ENCODE data around the gene LRRK1.
A peak's percentile ranks its signal among the peaks of the same experiment; 100 is the strongest.

Gene LRRK1

GRCh38 chr15:101088271-101088670 is 169.1 kb downstream of the LRRK1 start:
- TF ChIP-seq, protein P1, sequence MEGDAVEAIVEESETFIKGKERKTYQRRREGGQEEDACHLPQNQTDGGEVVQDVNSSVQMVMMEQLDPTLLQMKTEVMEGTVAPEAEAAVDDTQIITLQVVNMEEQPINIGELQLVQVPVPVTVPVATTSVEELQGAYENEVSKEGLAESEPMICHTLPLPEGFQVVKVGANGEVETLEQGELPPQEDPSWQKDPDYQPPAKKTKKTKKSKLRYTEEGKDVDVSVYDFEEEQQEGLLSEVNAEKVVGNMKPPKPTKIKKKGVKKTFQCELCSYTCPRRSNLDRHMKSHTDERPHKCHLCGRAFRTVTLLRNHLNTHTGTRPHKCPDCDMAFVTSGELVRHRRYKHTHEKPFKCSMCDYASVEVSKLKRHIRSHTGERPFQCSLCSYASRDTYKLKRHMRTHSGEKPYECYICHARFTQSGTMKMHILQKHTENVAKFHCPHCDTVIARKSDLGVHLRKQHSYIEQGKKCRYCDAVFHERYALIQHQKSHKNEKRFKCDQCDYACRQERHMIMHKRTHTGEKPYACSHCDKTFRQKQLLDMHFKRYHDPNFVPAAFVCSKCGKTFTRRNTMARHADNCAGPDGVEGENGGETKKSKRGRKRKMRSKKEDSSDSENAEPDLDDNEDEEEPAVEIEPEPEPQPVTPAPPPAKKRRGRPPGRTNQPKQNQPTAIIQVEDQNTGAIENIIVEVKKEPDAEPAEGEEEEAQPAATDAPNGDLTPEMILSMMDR (IDR thresholded peaks at IDR 0.05) = no peak

DNA sequence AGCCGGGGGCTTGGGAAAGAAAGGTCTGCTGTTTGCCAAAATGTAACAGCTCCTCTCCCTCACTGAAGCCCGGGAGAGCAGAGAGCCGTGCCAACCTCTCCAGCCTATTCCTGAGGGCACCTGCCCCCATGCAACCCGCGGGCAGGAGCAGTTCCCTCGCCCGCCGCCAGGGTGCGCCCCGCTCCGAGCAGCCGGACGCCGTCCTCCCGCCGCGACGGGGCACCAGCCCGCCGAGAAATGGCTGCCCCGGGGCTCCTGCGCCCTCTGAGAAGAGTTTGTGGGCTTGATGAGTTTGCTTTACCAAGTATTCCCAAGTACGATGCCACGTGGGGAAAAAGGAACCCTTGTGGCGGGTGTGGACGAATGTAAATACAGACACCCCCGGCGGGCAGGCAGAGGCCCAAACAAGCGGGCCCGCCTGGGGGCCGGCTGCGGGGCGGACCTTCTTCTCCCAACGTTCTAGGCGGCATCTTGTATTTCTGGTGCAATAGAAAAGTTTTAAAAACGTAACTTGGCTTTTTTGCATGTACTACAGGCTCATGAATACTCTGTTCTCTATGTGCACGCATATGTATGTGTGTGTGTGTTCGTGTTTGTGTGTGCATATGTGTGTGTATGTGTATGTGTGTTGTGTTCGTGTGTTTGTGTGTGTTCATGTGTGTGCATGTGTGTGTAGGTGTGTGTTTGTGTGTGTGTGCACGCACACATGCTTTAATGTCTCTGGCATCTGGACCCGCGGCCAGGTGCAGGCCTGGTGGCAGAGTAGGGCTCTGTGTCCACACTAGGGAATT is 169.8 kb downstream of the LRRK1 start:
- TF ChIP-seq, protein P1 (IDR thresholded peaks at IDR 0.05) = peak; percentile 99

DNA sequence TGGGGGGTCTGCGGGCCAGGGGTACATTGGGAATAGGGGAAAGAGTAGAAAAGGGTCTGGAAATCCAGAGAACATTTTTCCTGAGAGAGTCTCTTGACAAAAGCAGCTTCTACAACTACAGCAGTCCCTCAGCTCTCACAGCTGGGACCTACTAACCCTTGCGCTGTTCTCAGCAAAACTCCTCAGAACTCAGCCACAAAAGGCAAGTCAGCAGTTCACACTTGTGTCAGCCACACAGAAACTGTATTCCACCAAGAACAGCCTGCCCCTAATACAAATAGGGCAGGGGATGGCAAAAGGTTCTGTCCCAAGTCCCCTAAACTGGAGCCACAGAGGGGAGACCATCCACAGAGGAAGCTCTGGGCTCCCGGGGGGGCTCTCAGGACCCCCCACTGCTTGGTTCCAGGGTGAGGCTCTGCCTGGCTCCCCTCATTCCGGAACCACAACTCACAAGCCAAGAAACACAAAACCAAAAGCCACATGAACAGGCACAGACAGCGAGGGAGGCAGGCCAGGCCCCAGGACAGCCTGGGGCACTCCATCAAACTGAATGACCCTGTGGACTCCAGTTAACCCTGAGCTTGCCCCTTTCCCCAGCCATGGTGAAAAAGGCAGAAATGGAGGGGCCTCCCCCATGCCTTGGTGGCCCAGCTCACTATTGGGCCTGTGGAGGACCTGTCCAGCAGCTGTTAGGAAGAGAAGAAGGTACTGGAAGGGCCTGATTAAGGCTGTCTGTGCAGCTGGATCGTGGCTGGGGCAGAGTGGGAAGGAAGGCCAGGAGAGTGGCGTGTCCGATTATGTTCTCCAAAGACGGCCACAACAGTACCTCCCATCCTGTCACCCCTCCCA is 170.6 kb downstream of the LRRK1 start:
- TF ChIP-seq, protein P1 (IDR thresholded peaks at IDR 0.05) = no peak

DNA sequence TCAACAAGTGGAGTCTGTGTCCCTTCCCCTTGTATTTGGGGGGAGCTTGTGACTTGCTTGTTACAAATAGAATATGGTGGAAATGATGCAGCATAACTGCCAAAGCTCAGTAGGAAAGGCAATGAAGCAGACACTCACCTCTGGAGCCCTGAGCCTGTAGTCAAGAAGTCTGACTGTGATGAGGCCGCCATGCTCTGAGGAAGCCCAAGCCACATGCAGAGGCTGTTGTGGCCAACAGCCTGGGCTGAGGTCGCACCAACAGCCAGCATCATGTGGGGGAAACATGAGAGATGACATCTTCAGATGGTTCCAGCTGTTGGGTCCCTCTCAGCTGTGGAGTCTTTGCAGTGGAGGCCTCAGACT is 171.3 kb downstream of the LRRK1 start:
- TF ChIP-seq, protein P1 (IDR thresholded peaks at IDR 0.05) = no peak

DNA sequence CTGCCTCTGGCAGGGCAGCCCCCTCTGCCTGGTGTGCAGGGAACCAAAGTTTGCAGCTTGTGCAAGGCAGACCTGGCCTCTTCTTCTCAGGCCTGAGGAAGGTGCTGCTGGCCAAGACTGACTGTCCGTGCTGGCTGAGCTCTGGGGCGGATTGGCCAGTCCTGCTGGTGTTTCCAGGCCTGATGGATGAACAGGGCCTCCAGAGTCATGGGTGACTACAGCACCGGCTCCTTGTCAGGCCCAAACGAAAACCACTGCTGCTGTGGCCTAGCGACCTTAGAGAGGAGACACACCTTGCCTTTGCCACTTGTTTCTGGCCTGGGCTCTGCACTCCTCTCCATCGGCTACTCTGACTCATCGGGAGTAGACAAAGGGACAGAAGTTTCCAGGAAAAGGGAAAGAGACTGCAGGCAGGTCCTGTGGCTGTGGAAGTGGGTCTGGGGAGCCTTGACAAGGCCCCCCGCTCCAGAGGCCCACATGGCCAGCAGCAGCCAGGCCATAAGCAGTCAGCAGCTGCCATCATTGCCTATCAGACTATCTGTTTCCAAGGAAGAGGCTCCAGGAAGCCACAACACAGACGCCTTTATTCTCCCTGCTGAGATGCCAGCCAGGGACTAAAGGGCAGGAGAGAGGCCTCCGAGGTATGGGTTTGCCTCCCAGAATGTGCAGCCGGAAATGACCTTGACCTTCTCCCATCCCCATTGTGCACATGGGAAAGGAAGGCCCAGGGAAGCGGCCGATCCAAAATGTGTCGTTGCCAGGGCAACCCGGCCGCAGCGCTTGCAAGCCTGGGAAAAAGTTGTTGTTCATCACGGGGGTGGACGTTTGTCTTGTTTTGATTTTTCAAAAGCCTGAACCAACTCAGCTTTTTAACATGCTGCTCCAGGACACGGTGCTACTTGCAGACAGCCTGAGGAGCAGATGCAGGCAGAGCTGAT is 172.2 kb downstream of the LRRK1 start:
- TF ChIP-seq, protein P1 (IDR thresholded peaks at IDR 0.05) = no peak

DNA sequence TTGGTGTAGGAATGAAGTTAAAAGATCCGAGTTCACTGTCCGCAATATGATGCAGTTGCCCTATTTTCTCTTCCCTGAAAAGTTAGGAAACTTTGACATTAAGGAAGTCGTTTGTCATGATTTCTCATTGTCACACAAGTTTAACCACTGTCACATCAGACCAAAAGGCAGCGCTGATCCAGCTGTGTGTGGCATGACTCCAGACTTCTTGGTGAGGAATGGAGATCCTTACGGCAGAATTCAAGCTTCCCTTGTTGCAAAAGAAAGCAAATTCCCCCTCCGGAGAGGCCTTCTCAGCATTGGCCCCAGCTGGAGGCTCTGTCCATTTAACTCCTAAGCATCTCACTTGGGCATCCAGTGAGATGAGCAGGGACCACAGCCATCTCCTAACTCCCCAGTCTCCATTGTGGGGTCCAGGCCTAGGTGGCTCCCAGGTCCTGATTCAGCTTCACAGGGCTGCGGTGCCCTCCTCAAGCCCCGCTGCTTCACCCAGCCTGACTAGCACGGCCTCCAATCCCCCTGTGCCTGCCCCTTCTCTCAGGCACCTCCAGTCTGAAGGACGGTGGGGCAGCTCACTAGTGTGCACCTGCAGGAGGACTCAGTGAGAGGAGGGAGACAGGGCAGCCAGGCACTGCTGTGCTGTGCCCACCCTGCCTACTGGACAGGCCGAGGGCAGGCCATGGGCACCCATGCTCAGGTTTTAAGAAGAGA is 173.2 kb downstream of the LRRK1 start:
- TF ChIP-seq, protein P1 (IDR thresholded peaks at IDR 0.05) = no peak

DNA sequence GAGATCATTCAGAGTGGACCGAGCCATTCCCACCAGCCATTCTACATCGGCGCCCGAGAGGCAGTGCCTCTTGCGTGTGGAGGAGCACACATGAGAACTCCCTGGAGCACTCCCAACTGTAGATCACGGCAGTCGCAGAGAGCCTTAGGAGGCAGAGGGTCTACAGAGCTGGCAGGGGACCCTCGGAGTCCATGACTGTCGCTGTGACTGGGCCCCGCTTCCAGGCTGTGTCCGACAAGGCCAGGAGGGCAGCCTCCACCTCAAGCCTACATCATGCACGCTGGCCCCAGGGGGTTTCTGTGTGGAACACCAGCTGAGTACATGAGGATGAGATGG is 173.7 kb downstream of the LRRK1 start:
- TF ChIP-seq, protein P1 (IDR thresholded peaks at IDR 0.05) = no peak
